KMS-11 (cell line): ENCODE measurements around the gene SMG1.
"Not testable (repeated sequence)": the region's sequence is repeated elsewhere in the genome, so short reads cannot be mapped to it uniquely, and the experiment has no call there.

Experiments used
- H2AFZ ChIP-seq: fragments of 200-600 bp; sonication (generic); 2 replicates; pipeline ENCODE4 v1.6.1; 2016; ENCODE audit warnings: antibody characterized with exemption, mixed run types, low read depth
- H3K27ac ChIP-seq: fragments of 200-600 bp; sonication (generic); 2 replicates; pipeline ENCODE4 v1.6.1; 2016; ENCODE audit warnings: mild to moderate bottlenecking, mixed run types
- H3K27me3 ChIP-seq: fragments of 200-600 bp; sonication (generic); 2 replicates; pipeline ENCODE4 v1.6.1; 2017; ENCODE audit warnings: mild to moderate bottlenecking, low read depth, mixed run types, moderate library complexity; ENCODE audit not compliant: insufficient read depth
- H3K36me3 ChIP-seq: fragments of 200-600 bp; sonication (generic); 2 replicates; pipeline ENCODE4 v1.6.1; 2017; ENCODE audit warnings: mild to moderate bottlenecking, mixed run types; ENCODE audit not compliant: insufficient read depth
- H3K4me1 ChIP-seq: fragments of 200-600 bp; sonication (generic); 2 replicates; pipeline ENCODE4 v1.6.1; 2016; ENCODE audit warnings: mild to moderate bottlenecking, low read depth, mixed run types; ENCODE audit not compliant: poor library complexity, severe bottlenecking
- H3K4me2 ChIP-seq: fragments of 200-600 bp; sonication (generic); 2 replicates; pipeline ENCODE4 v1.7.0; 2016; ENCODE audit warnings: mild to moderate bottlenecking, mixed run types
- H3K4me3 ChIP-seq: fragments of 200-600 bp; sonication (generic); IDR thresholded peaks from 2 replicates; pipeline ENCODE4 v1.6.1; 2017; ENCODE audit warnings: low read depth, low read length, mixed read lengths; ENCODE audit not compliant: insufficient read depth
- H3K79me2 ChIP-seq: fragments of 200-600 bp; sonication (generic); 2 replicates; pipeline ENCODE4 v1.6.1; 2016; ENCODE audit warnings: low read depth, mixed run types; ENCODE audit not compliant: insufficient read depth
- H3K9ac ChIP-seq: fragments of 200-600 bp; sonication (generic); 2 replicates; pipeline ENCODE4 v1.6.1; 2016; ENCODE audit warnings: mild to moderate bottlenecking, mixed run types
- H4K20me1 ChIP-seq: fragments of 200-600 bp; sonication (generic); 2 replicates; pipeline ENCODE4 v1.6.1; 2016; ENCODE audit warnings: mild to moderate bottlenecking, mixed run types; ENCODE audit not compliant: insufficient read depth
- CTCF ChIP-seq: fragments of 200-600 bp; sonication (generic); conservative IDR thresholded peaks from 2 replicates; pipeline ENCODE4 v1.6.1; 2017; ENCODE audit warnings: low read depth, mild to moderate bottlenecking, antibody characterized with exemption, low read length, moderate library complexity, mixed read lengths

Gene SMG1

GRCh38 chr16:18925986-18926865, at the start of gene SMG1:
Gene SMG1 (minus strand): TSS chr16:18926408. CDS start chr16:18926041, 367 bp downstream.
- Histone ChIP-seq H3K4me1 (peaks cover 38% of the 10 kb centered on the region), H3K9ac (peak within 1 kb of the TSS; percentile 93), H3K79me2 (peaks cover 42% of the 10 kb centered on the region), H2AFZ (peak within 1 kb of the TSS; percentile 79), H3K27ac (peak within 1 kb of the TSS; percentile 99), H3K4me2 (peak within 1 kb of the TSS; percentile 46)
- not testable (repeated sequence) for H3K36me3 ChIP-seq, H3K27me3 ChIP-seq, H3K4me3 ChIP-seq, H4K20me1 ChIP-seq

GRCh38 chr16:18975109-18975508, 48.9 kb upstream of the SMG1 start:
- Histone ChIP-seq H3K4me3 (no peak overlapping the region), H3K9ac (no peak overlapping the region), H3K27ac (no peak overlapping the region), H3K36me3 (no peaks in the 10 kb centered on the region), H2AFZ (no peak overlapping the region), H3K4me1 (no peaks in the 10 kb centered on the region), H4K20me1 (no peaks in the 10 kb centered on the region), H3K79me2 (no peaks in the 10 kb centered on the region), H3K27me3 (no peaks in the 10 kb centered on the region), H3K4me2 (no peak overlapping the region)
- TF ChIP-seq CTCF, result no peak

GRCh38 chr16:18969855-18970240, 43.6 kb upstream of the SMG1 start:
- Histone ChIP-seq H3K4me2 (no peak overlapping the region), H2AFZ (no peak overlapping the region)

GRCh38 chr16:18969050-18969854, 43.0 kb upstream of the SMG1 start:
- Histone ChIP-seq H3K79me2 (no peaks in the 10 kb centered on the region), H3K27me3 (no peaks in the 10 kb centered on the region), H4K20me1 (no peaks in the 10 kb centered on the region), H3K4me2 (peak overlapping the region; percentile 27), H3K36me3 (no peaks in the 10 kb centered on the region), H2AFZ (peak overlapping the region; percentile 45; the same call in 1 of the 2 replicates), H3K4me3 (no peak overlapping the region), H3K27ac (no peak overlapping the region), H3K4me1 (peaks cover 9% of the 10 kb centered on the region), H3K9ac (no peak overlapping the region)
- peak; percentile 97 for TF ChIP-seq CTCF

More at GRCh38 chr16:18969855-18970240, 43.6 kb upstream of the SMG1 start:
- no peaks in the 10 kb centered on the region for H4K20me1 ChIP-seq
- no peak for TF ChIP-seq CTCF
- H3K9ac ChIP-seq, result no peak overlapping the region
- H3K27ac ChIP-seq, result no peak overlapping the region
- peaks cover 9% of the 10 kb centered on the region for H3K4me1 ChIP-seq
- no peak overlapping the region for H3K4me3 ChIP-seq
- no peaks in the 10 kb centered on the region for H3K27me3 ChIP-seq
- H3K36me3 ChIP-seq, result no peaks in the 10 kb centered on the region
- H3K79me2 ChIP-seq, result no peaks in the 10 kb centered on the region
